Left ventricle myocardium inferior (tissue), 1 donor: Measurements from ENCODE around the gene GNL1. TPM values are rescaled to one million over a fixed set of nuclear protein-coding genes. Genes with fewer than 3 reads are reported as not detected.
"Not testable (repeated sequence)": the region's sequence is repeated elsewhere in the genome, so short reads cannot be mapped to it uniquely, and the experiment has no call there.

Experiments
- DNase-seq: peaks from one replicate; pipeline ENCODE4 v3.0.0-alpha.2; 2020
- H3K27ac ChIP-seq: fragments of 200-600 bp; replicated peaks from 2 replicates; pipeline ENCODE4 v1.8.0; 2021
- H3K27me3 ChIP-seq: fragments of 200-600 bp; 2 replicates; pipeline ENCODE4 v1.8.0; 2021; ENCODE audit warnings: low read depth
- H3K36me3 ChIP-seq: fragments of 200-600 bp; 2 replicates; pipeline ENCODE4 v1.8.0; 2021
- H3K4me1 ChIP-seq: fragments of 200-600 bp; 2 replicates; pipeline ENCODE4 v1.8.0; 2021
- H3K4me3 ChIP-seq: fragments of 200-600 bp; 2 replicates; pipeline ENCODE4 v1.8.0; 2021; ENCODE audit warnings: mild to moderate bottlenecking, moderate library complexity
- H3K9me3 ChIP-seq: fragments of 200-600 bp; replicated peaks from 2 replicates; pipeline ENCODE4 v1.8.0; 2021
- CTCF ChIP-seq: fragments of 200-600 bp; IDR thresholded peaks from 2 replicates; pipeline ENCODE4 v1.8.0; 2021; ENCODE audit warnings: antibody characterized with exemption, mild to moderate bottlenecking, borderline replicate concordance
- intact Hi-C: fragments of 100-400 bp; cut with micrococcal nuclease; formaldehyde crosslinking; loops from one replicate; pipeline ENCODE4 v1.11.0; 2022
- total RNA-seq: library from RNA; stranded (reverse); fragmentation: NEBNext Ultra II Directional; extraction: Animal tissue kit (Norgen Biotek cat#: 25700); gene quantifications from one replicate; pipeline ENCODE4 v1.2.1, GENCODE V29; 2021
- donor health status: DM: no; HTN: yes; CAD: no; lungs with severe emphysema.

Gene GNL1
- total RNA-seq, 1 donor from 2014 or later: 18.3 TPM

- no peaks in the 10 kb centered on the region for H3K27me3 ChIP-seq
- no peaks in the 10 kb centered on the region for H3K9me3 ChIP-seq
- H3K27ac ChIP-seq: no peak overlapping the region
- no peak for TF ChIP-seq CTCF
- H3K4me3 ChIP-seq: no peak overlapping the region
- intact Hi-C loops: no loop called here
- peak; percentile 32 for DNase-seq
- peaks cover 52% of the 10 kb centered on the region for H3K36me3 ChIP-seq
- H3K4me1 ChIP-seq: peaks cover 13% of the 10 kb centered on the region
These were observed 44.2 kb upstream of the GNL1 start for GRCh38 chr6:30600451-30600961.

GRCh38 chr6:30599625-30600324, 43.5 kb upstream of the GNL1 start:
- H3K36me3 ChIP-seq: peaks cover 50% of the 10 kb centered on the region
- TF ChIP-seq CTCF: no peak
- no peaks in the 10 kb centered on the region for H3K27me3 ChIP-seq
- DNase-seq: no peak
- peak overlapping the region; percentile 4 for H3K27ac ChIP-seq
- no peaks in the 10 kb centered on the region for H3K9me3 ChIP-seq
- H3K4me3 ChIP-seq: no peak overlapping the region
- intact Hi-C loops: no loop called here
- peaks cover 13% of the 10 kb centered on the region for H3K4me1 ChIP-seq

GRCh38 chr6:30598912-30599624, 42.8 kb upstream of the GNL1 start:
- TF ChIP-seq CTCF: no peak
- DNase-seq: no peak
- peaks cover 50% of the 10 kb centered on the region for H3K36me3 ChIP-seq
- H3K27me3 ChIP-seq: no peaks in the 10 kb centered on the region
- H3K4me1 ChIP-seq: peaks cover 13% of the 10 kb centered on the region
- H3K27ac ChIP-seq: peak overlapping the region; percentile 4
- no peaks in the 10 kb centered on the region for H3K9me3 ChIP-seq
- intact Hi-C loops: no loop called here
- no peak overlapping the region for H3K4me3 ChIP-seq

- H3K4me3 ChIP-seq, intact Hi-C loops, H3K27ac ChIP-seq, H3K9me3 ChIP-seq, H3K27me3 ChIP-seq: not testable (repeated sequence)
- DNase-seq: peak; percentile 53
- peaks cover 48% of the 10 kb centered on the region for H3K36me3 ChIP-seq
- peaks cover 10% of the 10 kb centered on the region for H3K4me1 ChIP-seq
- TF ChIP-seq CTCF: peak; percentile 82
These were observed 41.2 kb upstream of the GNL1 start for GRCh38 chr6:30597315-30598144.

- intact Hi-C loops: no loop called here
These were observed 36.0 kb upstream of the GNL1 start for GRCh38 chr6:30592287-30592686.

More at GRCh38 chr6:30592287-30592686, 36.0 kb upstream of the GNL1 start:
- no peaks in the 10 kb centered on the region for H3K4me1 ChIP-seq
- H3K27me3 ChIP-seq: no peaks in the 10 kb centered on the region
- no peak overlapping the region for H3K27ac ChIP-seq
- no peaks in the 10 kb centered on the region for H3K9me3 ChIP-seq
- DNase-seq: no peak
- H3K4me3 ChIP-seq: no peak overlapping the region
- no peak for TF ChIP-seq CTCF
- H3K36me3 ChIP-seq: peaks cover 78% of the 10 kb centered on the region
